Natural killer cell treated with Interleukin-12 subunit alpha and Interleukin-12 subunit beta and Interleukin-15 and Interleukin-18, amount 100 ng/mL, for 72 hours (primary cell): ENCODE measurements around the gene PILRB. TPM values are rescaled to one million over a fixed set of nuclear protein-coding genes. Genes with fewer than 3 reads are reported as not detected.

Experiments used
- ATAC-seq, 2 donors: fragments of 150-1000 bp; cut with Tn5 transposase in 1 of 2; sonication (Bioruptor Pico), chemical (Tn5 transposase) in 1 of 2; 2 replicates each; pipeline ENCODE4 v1.10.0; 2021
- DNase-seq: peaks from one replicate; pipeline ENCODE4 v3.0.0; 2022; ENCODE audit warnings: low spot score
- H3K27ac Mint-ChIP-seq, 2 donors: 1 replicate in 1 of 2; 2 replicates in 1 of 2; pipeline ENCODE4 v1.8.0; 2022; ENCODE audit warnings: mixed read lengths in 2 of 2, mild to moderate bottlenecking in 1 of 2, moderate library complexity in 1 of 2
- H3K27me3 Mint-ChIP-seq, 2 donors: 1 replicate in 1 of 2; 2 replicates in 1 of 2; pipeline ENCODE4 v1.8.0; 2022; ENCODE audit warnings: mixed read lengths in 2 of 2
- H3K36me3 Mint-ChIP-seq: one replicate; pipeline ENCODE4 v1.8.0; 2022; ENCODE audit warnings: mixed read lengths
- H3K4me1 Mint-ChIP-seq, 2 donors: 1 replicate in 1 of 2; 2 replicates in 1 of 2; pipeline ENCODE4 v1.8.0; 2022; ENCODE audit warnings: low read depth in 2 of 2, mixed read lengths in 2 of 2, mild to moderate bottlenecking in 1 of 2
- H3K4me3 Mint-ChIP-seq: one replicate; pipeline ENCODE4 v1.8.0; 2022; ENCODE audit warnings: mixed read lengths
- H3K9me3 Mint-ChIP-seq: 2 replicates; pipeline ENCODE4 v1.8.0; 2022; ENCODE audit warnings: mixed read lengths
- total RNA-seq, 2 donors: library from RNA; stranded (reverse); gene quantifications; one replicate each; pipeline ENCODE4 v1.2.3, GENCODE V29; 2022

Gene PILRB
- total RNA-seq, 2 donors from 2014 or later: 48.4 to 94.8 TPM

DNA sequence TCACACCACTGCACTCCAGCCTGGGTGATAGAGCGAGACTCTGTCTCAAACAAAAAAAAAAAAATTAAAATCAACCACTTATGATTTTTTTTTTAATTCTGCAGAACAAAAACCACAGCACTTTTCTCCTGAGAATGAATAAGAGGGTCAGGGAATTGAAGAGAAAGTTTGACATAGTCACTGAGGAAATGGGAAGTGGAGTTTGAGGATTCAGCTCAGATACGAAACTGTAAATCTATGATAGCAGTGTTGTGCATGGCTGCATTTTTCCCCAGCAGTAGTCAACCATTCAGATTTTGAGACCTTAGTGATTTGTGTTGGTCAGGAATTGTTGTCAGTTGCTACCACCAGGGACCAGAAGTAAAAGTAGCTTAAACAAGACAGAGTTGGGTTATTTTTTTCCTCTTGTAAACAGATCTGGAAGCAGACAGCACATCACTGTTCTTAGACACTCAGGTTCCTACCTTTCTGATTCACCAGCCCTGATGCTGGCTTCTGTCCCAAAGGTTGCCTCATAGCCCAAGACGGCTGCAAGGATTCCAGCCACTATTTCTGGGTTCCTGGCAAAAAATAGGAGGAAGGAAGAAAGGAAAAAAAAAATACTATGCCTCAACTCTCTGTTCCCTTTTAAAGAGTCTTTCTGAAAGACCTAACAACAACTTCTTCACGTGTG is 35.5 kb downstream of the PILRB start:
- H3K36me3 Mint-ChIP-seq: no peaks in the 10 kb centered on the region
- no peaks in the 10 kb centered on the region for H3K27me3 Mint-ChIP-seq
- H3K9me3 Mint-ChIP-seq: no peaks in the 10 kb centered on the region
- peaks cover 24 to 33% of the 10 kb centered on the region in 2 donors for H3K4me1 Mint-ChIP-seq
- H3K4me3 Mint-ChIP-seq: no peak overlapping the region
- no peak for ATAC-seq
- peak overlapping the region in 1 of 2 donors; percentile 3 for H3K27ac Mint-ChIP-seq
- no peak for DNase-seq

DNA sequence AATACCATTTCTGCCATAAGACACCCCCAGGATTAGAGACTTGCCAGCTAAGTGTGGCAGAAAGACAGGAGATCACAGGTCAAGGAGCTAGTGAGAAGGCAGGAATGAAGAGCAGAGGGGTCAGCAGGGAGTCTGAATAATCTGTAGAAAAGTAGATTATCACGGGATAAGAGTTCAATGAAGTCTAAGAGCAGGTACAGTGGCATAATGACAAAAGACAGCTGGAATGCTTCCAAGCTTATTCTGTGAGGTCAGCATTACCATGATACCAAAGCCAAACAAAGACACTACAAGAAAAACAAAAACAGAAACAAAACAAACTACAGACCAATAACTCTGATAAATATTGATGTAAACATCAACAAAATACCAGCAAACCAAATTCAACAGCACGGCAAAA is 36.2 kb downstream of the PILRB start:
- ATAC-seq: no peak
- H3K4me1 Mint-ChIP-seq: peaks cover 27 to 38% of the 10 kb centered on the region in 2 donors
- no peaks in the 10 kb centered on the region for H3K36me3 Mint-ChIP-seq
- H3K9me3 Mint-ChIP-seq: no peaks in the 10 kb centered on the region
- H3K27me3 Mint-ChIP-seq: no peaks in the 10 kb centered on the region
- H3K27ac Mint-ChIP-seq: peak overlapping the region in 1 of 2 donors; percentile 3
- DNase-seq: no peak
- H3K4me3 Mint-ChIP-seq: no peak overlapping the region

DNA sequence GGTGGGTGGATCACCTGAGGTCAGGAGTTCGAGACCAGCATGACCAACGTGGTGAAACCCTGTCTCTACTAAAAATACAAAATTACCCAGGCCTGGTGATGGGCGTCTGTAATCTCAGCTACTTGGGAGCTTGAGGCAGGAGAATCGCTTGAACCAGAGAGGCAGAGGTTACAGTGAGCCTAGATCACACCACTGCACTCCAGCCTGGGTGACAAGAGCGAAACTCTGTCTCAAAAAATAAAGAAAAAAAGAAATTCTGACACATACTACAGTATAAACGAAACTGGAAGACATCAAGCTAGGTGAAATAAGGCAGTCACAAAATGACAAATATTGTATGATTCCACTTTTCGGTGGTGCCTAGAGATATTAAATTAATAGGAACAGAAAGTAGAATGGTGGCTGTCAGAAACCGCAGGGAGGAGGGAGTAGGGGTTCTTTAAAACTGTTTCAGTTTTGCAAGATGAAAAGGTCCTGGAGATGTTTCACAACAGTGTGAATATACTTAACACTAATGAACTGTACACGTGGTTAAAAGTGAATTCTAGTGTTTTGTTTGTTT is 38.6 kb downstream of the PILRB start:
- peaks cover 30 to 41% of the 10 kb centered on the region in 2 donors for H3K4me1 Mint-ChIP-seq
- peak overlapping the region; percentile 86 for H3K4me3 Mint-ChIP-seq
- peak overlapping the region; percentile 84 to 99 for H3K27ac Mint-ChIP-seq
- DNase-seq: peak; percentile 81
- H3K9me3 Mint-ChIP-seq: no peaks in the 10 kb centered on the region
- peak; percentile 96 to 97 for ATAC-seq
- H3K27me3 Mint-ChIP-seq: no peaks in the 10 kb centered on the region
- H3K36me3 Mint-ChIP-seq: no peaks in the 10 kb centered on the region

DNA sequence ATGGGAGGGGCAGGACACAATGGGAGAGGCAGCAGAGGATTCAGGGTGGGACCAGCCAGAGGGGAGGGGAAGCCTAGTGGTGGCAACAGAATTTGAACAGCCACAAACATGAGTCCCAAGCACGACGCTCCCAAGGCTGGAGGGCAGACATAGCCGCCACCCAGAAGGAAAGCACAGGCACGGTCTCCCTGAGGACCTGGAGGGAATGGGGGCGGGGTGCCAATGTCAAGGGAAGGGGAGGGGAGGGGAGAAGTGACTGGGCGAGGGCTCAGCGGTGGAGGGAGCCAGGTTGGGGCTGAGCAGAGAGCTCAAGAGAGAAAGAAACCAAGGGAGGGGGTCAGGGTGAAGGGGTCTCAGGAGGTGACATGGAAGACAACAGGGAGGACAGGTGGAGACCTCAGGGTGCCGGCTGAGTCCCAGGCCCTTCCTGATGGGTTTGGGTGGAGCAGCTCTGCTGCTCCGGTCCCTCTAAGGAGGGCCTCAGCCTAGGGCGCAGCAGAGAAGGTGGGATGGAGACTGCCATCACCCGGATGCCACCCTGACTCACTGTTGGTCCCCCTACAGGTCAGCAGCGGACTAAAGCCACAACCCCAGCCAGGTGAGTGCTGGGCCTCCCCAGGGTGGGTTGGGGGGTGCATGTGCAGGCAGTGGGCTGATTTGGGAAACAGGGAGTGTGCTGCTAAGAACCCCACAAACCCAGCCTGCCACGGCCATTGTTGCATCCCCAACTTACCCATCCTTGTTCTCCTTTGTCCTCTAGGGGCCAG is 39.6 kb downstream of the PILRB start:
- Mint-ChIP-seq H3K36me3 (no peaks in the 10 kb centered on the region), H3K4me1 (peaks cover 30 to 36% of the 10 kb centered on the region in 2 donors), H3K27ac (peak overlapping the region; percentile 84 to 99), H3K4me3 (peak overlapping the region; percentile 86), H3K9me3 (no peaks in the 10 kb centered on the region), H3K27me3 (no peaks in the 10 kb centered on the region)
- no peak for DNase-seq
- no peak for ATAC-seq

DNA sequence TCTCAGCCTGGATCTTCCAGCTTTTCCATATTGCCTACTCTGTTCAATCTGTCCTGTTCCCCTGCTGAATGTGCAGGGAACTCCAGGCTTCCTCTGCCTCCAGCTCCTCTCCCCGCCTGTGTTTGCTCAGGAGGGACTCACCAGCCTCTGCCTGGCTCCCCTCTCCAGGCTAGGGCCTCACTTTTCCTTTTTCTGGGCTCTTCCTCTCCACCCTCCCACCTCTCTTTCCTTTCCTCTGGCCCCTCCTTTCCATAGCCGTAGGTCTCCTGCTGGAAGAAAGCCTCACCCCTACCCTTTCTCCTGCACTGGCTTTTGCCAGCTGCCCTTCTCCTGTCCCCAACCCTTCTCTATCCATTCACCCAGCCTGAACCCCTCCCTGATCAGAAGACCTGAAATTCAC is 40.3 kb downstream of the PILRB start:
- peak overlapping the region; percentile 48 to 99 for H3K27ac Mint-ChIP-seq
- no peak for ATAC-seq
- H3K9me3 Mint-ChIP-seq: no peaks in the 10 kb centered on the region

DNA sequence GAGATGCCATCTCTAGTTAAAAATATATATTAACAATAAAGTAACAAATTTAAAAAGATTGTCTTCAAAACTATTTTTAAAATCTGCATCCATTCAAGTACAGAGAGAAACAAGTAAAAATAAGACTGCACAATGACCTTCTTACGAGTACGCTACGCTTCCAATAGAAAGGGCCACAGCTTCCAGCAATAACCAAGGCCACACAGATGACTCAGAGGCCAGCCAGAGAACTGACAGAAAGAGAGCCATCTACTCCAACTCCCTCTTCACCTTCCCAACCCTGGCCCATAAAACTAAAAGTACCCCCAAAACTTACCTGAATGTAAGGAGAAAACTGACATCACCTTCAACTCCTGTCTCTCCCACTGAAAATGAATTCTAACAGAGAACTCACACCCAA is 42.1 kb downstream of the PILRB start:
- no peaks in the 10 kb centered on the region for H3K36me3 Mint-ChIP-seq
- no peak for DNase-seq
- no peak overlapping the region for H3K4me3 Mint-ChIP-seq
- H3K4me1 Mint-ChIP-seq: peaks cover 30 to 34% of the 10 kb centered on the region in 2 donors
- H3K27me3 Mint-ChIP-seq: no peaks in the 10 kb centered on the region
- no peaks in the 10 kb centered on the region for H3K9me3 Mint-ChIP-seq
- ATAC-seq: no peak
- H3K27ac Mint-ChIP-seq: peak overlapping the region in 1 of 2 donors; percentile 99

More for the DNA sequence above, 40.3 kb downstream of the PILRB start:
- H3K4me3 Mint-ChIP-seq: peak overlapping the region; percentile 47
- H3K4me1 Mint-ChIP-seq: peaks cover 30 to 34% of the 10 kb centered on the region in 2 donors
- no peaks in the 10 kb centered on the region for H3K27me3 Mint-ChIP-seq
- DNase-seq: no peak
- H3K36me3 Mint-ChIP-seq: no peaks in the 10 kb centered on the region

DNA sequence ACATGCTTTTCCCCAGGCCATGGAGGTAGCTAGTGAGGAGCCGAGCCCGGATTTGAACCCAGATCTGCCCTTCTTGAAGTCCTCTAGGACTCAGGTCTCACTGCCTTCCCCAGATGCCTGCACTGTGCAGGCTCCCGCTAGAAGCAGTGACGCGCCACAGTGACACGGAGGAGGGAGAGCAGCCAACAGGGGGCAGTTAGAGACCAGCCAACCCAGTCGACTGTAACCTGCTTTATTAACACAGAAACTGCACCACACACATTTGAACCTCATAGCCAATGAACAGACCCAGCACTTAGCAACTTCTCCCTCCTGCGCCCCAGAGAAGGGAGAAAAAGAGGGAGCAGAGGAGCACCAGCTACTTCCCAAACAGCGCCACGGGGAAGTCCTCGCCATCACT is 42.7 kb downstream of the PILRB start:
- Mint-ChIP-seq H3K27ac (peak overlapping the region in 1 of 2 donors; percentile 99), H3K4me1 (peaks cover 27 to 29% of the 10 kb centered on the region in 2 donors), H3K9me3 (no peaks in the 10 kb centered on the region), H3K36me3 (no peaks in the 10 kb centered on the region), H3K27me3 (no peaks in the 10 kb centered on the region), H3K4me3 (no peak overlapping the region)
- DNase-seq (no peak), ATAC-seq (no peak)

DNA sequence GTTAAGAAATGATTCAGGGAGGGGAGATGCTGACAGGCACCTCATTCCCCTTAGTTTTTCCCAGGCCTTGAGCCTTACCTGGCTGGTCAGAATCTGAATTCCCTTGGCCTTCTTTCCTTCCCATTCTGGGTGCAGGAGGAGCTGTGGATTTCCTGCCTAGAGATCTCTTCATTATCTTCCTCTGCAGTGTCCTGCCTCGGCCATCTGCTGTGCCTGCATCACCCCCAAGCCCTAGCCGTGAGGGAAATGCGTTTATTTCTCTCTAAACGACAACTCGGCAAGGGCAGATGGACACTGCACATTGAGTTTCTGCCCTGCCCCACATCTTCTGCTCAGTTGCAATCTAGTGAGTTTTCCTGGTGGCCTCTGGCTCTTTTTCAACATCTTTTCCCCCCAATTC is 43.9 kb downstream of the PILRB start:
- Mint-ChIP-seq H3K36me3 (no peaks in the 10 kb centered on the region), H3K27ac (peak overlapping the region in 1 of 2 donors; percentile 9), H3K4me3 (no peak overlapping the region), H3K27me3 (no peaks in the 10 kb centered on the region), H3K9me3 (no peaks in the 10 kb centered on the region), H3K4me1 (peaks cover 21% of the 10 kb centered on the region in 2 donors)
- ATAC-seq (no peak), DNase-seq (no peak)

DNA sequence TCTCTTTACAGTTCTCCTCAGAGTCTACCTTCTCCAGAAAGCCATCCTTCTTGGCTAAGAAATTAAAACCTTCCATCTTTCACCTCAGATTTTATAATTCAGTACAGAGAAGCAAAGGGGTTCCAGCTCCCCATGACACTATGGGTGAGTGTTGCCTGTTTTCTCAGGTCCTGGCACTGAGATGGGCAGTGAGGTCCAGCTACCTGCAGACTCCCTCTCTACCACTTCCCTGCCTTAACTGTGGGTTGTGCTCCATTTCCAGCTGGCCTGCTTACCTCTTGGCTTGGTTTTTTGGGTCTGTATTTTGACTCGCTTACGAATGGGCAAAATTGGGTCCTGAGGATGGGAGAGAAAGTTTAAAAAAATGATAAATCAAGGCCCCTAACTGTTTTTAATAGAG is 44.3 kb downstream of the PILRB start:
- H3K27ac Mint-ChIP-seq: peak overlapping the region in 1 of 2 donors; percentile 9
- no peaks in the 10 kb centered on the region for H3K27me3 Mint-ChIP-seq
- H3K36me3 Mint-ChIP-seq: no peaks in the 10 kb centered on the region

DNA sequence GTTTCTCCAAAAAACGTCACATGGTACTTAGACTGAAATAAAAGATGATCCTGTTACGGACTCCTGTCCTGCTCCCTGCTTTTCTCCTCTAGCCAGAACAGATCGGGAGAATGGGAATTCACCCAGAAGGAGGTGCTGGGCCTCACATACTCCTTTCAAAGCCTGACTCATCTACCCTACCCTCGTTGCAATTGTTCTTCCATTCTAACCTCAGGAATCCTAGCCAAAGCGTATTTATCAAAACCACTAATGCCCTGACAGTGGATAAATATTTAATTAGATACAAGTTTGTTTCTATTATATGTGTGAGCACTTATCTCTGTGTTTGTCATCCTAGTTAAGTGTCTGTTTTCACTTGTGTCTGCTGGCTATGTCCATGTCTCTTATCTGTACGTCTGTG is 48.9 kb downstream of the PILRB start:
- no peaks in the 10 kb centered on the region for H3K36me3 Mint-ChIP-seq
- no peak for ATAC-seq
- no peak overlapping the region for H3K4me3 Mint-ChIP-seq

More for the DNA sequence above, 44.3 kb downstream of the PILRB start:
- ATAC-seq: no peak
- no peak overlapping the region for H3K4me3 Mint-ChIP-seq
- no peak for DNase-seq
- H3K9me3 Mint-ChIP-seq: no peaks in the 10 kb centered on the region
- peaks cover 17% of the 10 kb centered on the region in 2 donors for H3K4me1 Mint-ChIP-seq

DNA sequence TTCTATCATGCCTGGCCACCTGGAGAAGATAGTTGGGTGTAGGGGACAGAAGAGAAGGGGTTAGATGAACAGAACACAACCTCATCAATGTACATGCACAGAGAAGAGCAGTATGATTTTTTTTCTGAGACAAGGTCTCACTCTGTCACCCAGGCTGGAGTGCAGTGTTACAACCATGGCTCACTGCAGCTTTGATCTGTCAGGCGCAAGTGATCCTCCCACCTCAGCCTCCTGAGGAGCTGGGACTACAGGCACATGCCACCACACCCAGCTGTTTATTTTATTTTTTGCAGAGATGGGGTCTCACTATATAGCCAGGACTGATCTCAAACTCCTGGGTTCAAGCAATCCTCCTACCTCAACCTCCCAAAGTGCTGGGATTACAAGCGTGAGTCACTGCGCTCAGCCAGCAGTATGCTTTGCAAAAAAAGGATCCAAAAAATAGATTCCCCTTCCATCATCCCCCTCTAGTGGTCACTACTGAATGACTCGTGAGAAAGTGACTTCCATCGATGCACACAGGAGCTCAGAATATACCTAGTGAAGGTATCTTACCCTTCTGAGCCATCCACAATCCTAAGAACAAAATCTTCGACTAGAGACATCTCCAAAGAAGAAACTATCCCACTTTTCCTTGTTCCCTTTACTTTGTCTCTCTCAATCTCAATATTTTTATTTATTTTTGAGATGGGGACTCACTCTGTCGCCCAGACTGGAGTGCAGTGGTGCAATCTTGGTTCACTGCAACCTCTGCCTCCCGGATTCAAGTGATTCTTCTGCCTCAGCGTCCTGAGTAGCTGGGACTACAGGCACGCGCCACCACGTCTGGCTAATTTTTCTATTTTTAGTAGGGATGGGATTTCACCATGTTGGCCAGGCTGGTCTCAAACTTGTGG is 49.6 kb downstream of the PILRB start:
- H3K27ac Mint-ChIP-seq: no peak overlapping the region
- H3K36me3 Mint-ChIP-seq: no peaks in the 10 kb centered on the region
- ATAC-seq (peak; percentile 82 to 84), DNase-seq (peak; percentile 79)
- no peaks in the 10 kb centered on the region for H3K27me3 Mint-ChIP-seq
- H3K4me3 Mint-ChIP-seq: no peak overlapping the region
- no peaks in the 10 kb centered on the region for H3K9me3 Mint-ChIP-seq
- no peaks in the 10 kb centered on the region for H3K4me1 Mint-ChIP-seq

More for the DNA sequence above, 48.9 kb downstream of the PILRB start:
- DNase-seq: no peak
- Mint-ChIP-seq H3K27me3 (no peaks in the 10 kb centered on the region), H3K4me1 (no peaks in the 10 kb centered on the region), H3K9me3 (no peaks in the 10 kb centered on the region), H3K27ac (no peak overlapping the region)

DNA sequence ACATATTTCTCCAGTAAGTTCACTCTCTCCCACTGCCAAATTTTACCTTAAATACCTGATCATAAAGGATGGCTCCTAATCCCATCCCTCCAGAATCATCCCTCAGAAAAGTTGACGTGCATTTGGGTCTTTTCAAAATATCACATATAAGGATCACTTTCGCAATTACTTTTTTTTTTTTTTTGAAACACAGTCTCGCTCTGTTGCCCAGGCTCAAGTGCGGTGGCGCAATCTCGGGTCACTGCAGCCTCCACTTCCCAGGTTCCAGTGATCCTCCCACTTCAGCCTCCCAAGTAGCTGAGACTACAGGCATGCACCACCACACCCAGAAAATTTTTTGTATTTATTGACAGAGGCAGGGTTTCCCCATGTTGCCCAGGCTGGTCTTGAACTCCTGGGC is 53.2 kb downstream of the PILRB start:
- DNase-seq: no peak
- Mint-ChIP-seq H3K4me1 (no peaks in the 10 kb centered on the region), H3K27ac (no peak overlapping the region), H3K36me3 (no peaks in the 10 kb centered on the region), H3K27me3 (no peaks in the 10 kb centered on the region), H3K9me3 (no peaks in the 10 kb centered on the region), H3K4me3 (no peak overlapping the region)
- ATAC-seq: no peak

DNA sequence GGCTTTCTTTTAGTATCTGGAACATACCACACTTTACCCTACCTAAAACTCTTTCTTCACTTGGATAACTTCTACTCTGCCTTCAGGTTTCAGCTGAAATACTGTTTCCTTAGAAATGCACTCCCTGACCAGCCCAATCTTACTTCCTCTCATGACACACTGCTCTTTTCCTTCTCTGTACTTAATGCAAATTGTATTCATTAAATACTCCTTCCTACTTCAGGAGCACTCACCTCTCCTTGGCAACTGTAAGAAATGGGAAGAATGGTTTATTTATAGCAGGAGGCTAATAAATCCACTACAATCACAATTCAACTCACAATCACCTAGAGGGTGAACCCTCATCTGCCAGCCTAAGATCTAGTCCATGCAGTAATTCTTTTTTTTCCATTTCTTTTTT is 55.4 kb downstream of the PILRB start:
- DNase-seq (no peak), ATAC-seq (no peak)
- H3K4me1 Mint-ChIP-seq: no peaks in the 10 kb centered on the region
- no peak overlapping the region for H3K27ac Mint-ChIP-seq
- no peak overlapping the region for H3K4me3 Mint-ChIP-seq
- no peaks in the 10 kb centered on the region for H3K27me3 Mint-ChIP-seq
- no peaks in the 10 kb centered on the region for H3K36me3 Mint-ChIP-seq
- H3K9me3 Mint-ChIP-seq: no peaks in the 10 kb centered on the region
